ENCODE measurements around the gene SLIT1.

SLIT1 gene

DNA sequence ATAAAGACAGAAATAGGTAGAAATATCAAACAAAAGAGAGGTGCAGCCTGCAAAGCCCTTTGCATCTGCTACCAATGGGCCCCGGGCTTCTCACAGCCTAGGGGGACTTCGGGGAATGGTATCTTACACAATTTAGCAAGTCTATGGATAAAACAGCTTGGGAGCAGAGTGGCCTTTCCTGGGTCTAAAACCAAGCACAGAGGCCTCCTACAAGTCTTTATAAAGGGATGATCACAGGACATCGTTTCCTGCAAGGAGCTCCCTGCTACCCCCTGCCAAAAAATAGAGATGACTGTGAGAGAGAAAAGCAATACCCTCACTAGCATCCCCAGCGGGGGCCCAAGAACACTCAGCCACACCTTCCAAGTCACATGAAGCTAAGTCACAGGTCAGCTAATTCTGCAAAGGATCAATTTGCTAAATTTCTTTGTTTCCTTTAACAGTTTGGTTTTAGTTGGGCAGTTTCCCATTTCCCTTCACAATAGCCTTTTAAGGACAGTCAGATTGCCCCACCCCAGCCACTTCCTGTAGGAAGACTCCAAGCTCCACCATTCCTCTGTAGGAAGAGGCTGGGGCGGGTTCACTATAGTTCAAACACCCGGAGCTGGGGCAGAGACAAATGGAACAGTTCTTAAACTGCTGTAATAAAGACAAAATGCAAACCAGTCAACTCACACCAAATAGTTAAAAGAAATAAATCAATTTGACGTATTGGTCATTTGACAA lies 105.5 kb downstream of the SLIT1 start:
- no peak for DNase-seq (ENCODE audit: low read depth)

DNA sequence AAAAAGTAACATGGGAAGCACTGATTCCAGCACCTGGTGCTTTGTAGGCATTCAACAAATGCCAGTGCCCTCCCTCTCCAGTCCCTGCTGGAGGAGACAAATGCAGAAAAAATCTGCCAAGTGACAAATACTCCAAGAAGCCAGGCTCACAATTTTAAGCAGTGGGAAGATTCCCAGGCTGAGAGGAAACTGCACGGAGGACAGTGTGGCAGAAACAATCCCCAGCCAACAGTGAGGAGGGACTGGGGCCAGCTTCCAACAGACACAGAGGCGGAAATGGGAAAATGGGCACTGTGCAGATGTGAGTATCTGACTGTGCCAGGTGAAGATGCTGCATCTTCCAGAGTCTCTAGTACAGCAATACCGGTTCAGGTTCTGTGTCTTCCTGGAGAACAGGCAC lies 106.3 kb downstream of the SLIT1 start:
- no peak for DNase-seq (ENCODE audit: low read depth)

DNA sequence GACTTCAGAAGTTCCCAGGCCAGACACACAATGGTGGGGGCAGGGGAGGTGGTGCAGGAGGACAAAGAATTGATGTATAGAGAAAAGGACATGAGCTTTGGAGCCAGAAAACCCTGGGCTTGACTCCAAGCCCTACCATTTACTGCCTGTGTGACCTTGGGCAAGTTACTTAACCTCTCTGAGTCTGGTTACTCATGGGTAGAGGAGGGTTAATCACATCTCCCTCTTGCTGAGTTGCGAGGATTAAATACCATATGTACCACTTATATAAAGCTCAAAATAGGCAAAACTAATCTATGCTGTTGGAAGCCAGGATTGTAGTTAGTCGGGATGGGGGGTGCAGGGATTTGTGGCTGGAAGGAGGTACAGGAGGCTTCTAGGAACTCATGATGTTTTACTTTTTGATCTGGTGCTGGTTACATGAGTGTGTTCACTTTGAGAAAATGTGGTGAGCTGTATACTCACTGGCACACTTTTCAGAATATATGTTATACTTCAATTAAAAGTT lies 106.8 kb downstream of the SLIT1 start:
- no peak for DNase-seq (ENCODE audit: low read depth)

DNA sequence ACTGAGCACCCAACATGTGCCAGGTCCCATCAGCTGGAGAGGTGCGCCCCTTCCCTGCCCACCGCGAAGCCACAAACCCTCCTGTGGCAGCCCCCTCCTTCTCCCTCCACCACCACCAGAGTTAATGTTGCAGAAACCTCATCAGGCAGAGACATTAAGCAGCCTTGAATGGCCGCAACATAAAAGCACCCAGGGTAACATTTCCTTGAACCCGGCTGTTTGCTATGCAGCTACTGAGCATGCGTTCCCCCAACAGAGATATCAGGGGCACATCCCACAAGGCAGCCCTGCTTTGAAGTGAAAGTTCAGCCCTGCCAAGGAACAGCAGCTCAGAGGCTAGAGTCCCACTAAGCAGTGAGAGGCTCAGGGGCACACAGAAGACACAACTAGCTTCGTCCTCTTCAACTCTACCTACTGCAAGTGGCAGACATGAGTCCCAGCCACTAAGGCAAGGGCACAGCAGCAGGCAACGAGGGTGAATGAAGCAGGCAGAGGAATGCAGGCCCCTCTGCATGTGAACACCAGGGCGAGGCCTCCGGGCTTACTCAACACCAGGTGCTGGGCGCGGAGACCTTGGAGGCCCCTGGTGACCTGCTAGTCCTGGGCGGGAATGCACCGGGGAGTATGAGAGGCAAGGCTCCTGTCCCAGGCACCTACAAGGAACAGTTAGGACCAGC lies 107.4 kb downstream of the SLIT1 start:
- no peak for DNase-seq (ENCODE audit: low read depth)

DNA sequence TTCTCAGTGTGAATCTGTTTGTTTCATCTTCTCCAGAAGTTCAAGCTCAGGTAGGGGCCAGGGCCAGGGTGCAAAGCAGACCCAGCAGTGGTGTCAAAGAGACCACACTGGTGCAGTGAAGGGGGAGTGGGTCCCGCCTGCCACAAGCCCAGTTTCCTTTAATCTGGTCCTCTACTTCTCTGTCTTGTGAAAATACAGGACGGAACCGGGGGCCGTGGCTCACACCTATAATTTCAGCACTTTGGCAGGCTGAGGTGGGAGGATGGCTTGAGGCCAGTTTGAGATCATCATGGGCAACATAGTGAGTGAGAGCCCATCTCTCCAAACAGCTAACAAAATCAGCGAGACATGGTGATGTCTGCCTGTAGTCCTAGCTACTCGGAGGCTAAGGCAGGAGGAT lies 109.0 kb downstream of the SLIT1 start:
- DNase-seq (ENCODE audit: low read depth), result no peak

DNA sequence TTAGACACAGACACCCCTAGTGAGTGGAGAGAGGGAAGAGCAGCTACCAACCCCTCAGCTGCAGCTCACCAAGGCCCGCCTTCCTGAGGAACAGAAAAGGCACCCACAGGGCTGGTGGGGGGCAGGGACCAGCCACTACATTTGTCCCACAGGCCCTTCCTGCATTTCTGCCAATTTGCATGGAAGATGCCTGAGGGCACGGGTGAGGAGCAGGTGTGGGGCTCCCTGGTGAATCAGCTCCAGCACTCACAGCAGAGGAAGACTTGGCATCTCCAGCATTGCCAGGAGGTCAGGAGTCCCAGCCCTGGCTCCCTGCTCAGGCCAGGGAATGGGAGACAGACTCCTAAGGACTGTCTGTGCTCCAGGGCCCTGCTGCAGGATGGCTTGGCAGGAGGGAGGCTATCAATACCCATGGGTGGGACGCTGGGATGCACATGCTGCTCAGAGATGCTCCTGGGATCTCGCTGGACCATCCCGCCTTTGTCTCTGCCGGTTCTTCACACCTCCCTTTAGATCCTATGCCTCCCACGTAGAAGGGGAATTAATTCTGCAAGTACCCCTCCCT lies 109.7 kb downstream of the SLIT1 start:
- DNase-seq (ENCODE audit: low read depth), result no peak

DNA sequence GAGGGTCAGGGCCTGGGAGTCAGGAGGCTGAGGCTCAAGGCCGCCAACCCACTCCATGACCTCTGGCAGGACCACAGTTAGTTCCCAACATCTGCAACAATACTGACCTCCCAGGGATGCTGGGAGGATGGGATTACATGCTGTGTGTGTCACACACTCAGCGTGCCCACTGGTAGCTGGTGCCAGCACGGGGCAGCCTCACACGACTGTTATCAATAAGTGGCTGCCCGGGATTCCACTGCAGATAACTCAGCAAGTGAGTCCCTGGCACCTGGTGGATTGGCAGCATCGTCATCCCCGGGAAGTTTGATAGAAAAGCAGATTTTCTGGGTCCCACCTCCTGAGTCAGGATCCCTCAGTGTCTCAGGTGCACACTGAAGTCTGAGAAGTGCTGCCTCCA lies 110.3 kb downstream of the SLIT1 start:
- DNase-seq (ENCODE audit: low read depth), result no peak

DNA sequence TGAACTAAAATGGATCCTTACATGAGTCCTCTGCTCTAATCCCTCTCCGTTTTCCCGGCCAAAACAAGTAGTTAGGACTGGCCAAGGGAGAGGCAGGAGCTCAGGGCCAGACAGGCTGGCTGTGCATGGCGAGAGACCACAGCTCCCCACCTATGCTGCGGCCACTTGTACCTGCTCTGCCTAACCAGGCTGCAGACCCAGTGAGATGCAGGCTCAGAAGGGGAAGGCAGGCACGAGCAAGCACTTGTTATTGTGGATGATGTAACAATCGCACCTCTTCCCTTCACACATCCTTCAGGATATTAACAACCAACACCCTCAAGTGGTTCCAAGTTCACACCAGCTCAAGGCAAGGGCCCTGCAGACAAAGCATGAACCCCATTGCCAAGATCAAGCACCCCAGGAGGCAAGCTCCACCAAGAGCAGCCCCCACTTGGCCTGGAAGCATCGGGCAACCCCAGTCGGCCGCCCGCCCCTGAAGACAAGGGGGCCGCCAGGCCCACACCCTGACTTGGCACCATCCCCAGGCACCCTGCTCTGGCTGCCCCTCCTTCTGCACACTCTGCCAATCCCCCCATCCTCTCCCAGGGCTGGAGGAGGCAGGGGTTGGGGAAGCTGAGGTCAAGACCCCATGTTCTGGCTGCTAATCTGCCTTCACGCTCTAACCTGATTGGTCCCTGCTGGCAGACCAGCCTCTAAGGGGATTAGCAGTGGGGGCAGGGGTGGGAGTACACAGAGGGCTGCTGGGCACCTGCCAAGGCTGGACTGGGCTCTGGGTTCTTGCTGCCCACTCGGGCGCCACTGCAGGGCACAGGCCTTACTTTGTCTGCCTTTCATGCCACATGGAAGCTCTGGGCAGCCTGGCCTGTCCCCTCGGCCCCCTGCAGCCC lies 111.3 kb downstream of the SLIT1 start:
- no peak for DNase-seq (ENCODE audit: low read depth)

DNA sequence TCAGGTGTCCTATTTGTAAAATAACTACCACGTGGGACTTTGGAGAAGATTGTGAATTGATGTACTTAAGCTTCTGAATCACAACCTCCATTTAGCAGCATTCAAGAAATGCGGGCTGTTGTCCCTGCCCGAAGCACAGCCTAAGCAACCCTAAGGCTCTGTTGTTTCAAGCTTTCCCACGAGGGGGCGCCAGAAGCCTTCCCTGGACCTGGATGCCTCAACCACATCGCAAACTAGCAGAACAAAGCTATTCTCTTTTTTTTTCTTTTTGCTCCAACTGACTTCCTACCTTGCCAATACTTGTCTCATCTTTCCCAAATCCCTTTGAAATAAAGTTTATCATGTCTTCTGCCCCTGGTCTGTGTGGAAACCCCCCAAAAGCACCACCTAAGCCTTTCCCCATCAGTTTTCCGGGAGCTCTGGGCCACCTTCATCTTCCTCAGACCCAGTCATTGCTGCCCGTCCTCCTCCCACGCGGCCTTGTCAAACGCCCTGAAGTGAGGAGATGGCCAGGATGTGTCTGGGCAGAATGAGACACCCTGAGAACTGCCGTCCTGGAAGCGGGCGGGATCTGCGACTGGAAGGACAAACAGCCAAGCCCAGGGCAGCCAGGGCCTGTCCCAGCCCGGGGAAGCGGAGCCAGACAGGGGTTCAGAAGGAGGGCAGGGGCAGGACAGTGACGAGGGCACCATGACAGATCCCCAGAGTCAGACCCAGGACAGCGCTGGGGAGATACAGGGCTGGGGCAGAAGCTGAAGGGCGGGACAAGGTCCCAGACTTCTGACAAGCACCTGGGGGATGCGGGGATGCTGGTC lies 112.7 kb downstream of the SLIT1 start:
- peak; percentile 46 for DNase-seq (ENCODE audit: low read depth)

DNA sequence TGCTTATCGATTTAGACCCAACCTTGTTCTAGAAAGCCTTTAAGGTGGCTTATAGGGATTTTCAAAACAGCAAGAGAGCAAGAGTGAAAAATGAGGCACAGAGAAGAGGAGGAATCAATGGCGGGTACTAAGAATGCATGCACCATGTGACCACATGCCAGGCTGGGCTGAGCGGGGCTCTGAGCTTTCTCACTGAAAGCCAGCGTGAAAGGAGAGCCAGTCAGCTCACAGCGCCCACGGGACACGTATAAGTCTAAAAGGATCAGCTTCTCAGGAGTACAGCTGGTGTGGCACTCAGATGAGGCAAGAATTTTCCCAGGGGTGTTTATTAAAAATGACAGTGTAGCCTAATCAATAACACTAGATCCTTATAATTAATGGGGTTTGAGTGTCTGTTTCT lies 114.3 kb downstream of the SLIT1 start:
- DNase-seq (ENCODE audit: low read depth), result no peak

DNA sequence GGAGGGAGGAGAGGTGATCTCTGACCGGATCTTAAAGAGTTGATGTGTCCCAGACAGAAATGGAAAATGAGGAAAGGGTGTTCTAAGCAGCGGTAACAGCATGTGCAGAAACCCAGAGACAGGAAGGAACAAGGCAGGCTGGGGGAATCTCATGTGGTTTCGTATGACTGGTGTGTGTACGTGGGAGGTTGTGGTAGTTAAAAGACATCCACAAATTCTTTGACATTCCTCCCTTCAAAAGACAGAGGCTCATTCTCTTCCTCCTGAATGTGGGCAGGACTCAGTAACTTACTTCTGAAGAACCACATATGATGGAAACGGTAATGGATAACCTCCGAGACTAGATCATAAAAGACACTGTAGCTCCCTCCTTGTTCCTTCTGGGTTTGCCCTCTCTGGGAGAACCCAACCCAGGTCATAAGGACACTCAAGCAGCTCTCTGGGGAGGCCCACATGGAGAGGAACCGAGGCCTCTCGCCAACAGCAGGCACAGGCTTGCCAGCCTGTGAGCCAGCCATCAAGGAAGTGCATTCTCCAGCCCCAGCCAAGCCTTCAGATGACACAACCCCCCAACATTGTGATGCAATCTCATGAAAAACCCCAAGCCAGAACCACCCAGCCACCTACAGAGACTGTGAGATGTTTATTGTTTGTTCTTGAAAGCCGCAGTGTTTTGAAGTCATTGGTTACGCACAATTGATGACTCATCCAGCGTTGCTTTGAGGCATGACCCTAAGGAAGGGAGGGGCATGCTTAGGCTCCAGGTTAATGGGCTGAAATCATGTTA lies 116.0 kb downstream of the SLIT1 start:
- DNase-seq (ENCODE audit: low read depth), result no peak

DNA sequence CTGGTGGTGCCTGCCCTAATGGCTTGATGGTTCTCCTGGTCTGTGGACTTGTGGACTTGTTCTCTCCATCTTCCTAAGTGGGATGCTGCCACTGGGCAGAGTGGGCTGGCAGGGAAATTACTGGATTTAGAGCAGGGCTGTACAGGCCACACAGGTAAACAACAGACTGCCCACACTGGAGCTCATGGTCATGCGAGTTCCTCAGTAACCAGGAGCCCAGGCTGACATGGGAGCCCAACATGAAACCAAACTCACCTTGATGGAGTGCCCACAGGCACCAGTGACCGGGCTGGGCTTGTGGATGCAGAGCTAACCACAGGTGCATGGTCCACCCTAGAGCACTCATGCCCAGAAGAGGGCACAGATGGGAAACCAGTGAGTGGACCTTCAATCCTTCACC lies 116.7 kb downstream of the SLIT1 start:
- no peak for DNase-seq (ENCODE audit: low read depth)

DNA sequence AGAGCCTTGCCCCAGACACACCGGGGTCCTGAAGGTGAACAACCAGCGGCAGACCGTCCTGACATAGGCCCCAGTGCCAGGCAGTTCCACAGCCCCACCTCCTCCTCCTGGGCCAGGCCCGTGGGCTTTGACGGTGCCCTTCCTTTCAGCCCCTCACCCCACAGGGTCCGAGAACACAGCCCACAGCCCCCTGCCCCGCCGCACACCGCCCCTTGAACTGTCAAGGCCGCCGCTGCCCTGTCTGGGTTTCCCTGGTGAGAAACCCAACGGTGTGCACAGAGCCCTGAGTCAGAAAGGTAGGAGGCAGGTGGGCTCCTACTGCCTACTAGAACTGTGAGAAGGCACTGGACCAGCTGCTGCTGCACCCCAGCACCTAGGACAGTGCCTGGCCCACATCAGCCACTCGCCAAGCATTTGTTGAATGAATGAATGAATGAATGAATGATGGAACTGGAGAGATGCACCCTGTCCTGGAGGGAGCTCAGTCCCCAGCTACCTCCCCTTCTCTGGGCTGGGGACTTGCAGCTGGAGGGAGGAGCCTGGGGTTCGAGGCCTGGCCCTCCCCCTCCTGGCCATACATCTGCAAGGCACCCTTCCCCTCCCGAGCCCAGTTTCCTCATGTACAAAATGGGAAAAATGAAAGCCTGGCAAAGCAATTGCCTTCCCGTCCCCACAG lies 117.9 kb downstream of the SLIT1 start:
- DNase-seq (ENCODE audit: low read depth), result no peak

DNA sequence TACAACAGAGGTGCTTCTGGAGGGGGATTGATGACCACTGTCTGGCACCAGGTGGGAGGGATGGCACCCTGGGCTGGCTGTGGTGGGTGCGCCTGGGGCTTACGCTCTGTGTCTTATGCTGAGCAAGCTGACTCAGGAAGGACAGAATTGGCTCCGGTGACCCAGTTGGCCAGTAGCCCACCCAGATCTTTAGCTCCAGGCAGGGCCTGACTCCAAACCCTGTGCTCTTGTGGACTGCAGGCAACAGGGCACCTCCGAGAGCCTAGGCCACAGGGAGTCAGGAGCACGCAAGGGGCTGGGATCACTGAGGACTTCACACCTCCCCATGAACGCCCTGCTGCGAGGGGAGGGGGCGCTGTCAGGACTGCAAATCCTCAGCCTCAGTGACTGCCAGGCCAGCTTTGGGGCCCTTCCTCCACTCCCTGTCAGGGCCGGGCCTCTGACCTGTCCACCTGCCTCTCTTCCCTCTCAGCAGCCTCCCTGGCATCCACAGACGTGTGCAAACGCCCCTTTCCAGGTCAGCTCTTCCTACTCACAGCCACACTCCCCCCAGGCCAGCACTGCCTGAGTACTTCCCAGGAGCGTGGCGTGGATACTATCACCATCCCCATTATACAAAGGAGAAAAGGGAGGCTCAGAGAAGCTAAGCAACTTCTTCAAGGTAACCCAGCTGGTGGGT lies 118.7 kb downstream of the SLIT1 start:
- no peak for DNase-seq (ENCODE audit: low read depth)

DNA sequence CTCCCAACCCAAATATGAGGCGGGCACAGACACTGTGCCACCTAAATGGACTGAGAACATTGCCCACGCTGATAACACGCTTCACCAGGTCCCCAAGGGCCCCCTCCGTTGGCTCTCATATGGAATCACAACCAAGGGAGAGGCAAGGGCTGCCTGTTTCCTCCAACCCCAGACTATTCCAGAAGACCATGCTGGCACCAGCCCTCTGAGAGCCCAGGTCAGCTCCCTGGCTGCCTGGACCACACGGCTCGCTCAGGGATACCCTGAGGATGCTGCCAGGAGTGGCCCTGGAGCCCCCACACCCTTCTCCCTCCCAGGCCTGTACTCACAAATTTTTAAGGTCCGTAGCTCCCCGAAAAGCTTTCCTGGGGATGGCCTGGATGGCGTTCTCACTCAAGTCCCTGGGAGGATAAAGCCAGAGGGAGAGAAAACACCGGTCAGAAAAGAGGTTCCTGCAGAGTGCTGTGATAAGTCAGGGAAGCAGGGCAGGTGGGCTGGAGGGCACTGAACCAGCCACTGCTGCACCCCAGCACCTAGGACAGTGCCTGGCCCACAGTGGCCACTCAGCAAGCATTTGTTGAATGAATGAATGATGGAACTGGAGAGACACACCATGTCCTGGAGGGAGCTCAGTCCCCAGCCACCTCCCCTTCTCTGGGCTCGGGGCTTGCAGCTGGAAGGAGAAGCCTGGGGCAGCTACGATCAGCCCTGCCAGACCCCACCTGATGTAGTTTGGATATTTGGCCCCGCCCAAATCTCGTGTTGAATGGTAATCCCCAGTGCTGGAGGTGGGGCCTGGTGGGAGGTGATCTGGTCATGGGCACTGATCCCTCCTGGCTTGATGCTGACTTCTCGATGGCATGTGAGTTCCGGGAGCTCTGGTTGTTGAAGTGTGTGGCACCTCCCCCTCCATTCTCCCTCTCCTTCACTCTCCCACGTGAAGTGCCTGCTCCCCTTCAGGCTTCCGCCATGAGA lies 119.8 kb downstream of the SLIT1 start:
- DNase-seq (ENCODE audit: low read depth), result no peak

DNA sequence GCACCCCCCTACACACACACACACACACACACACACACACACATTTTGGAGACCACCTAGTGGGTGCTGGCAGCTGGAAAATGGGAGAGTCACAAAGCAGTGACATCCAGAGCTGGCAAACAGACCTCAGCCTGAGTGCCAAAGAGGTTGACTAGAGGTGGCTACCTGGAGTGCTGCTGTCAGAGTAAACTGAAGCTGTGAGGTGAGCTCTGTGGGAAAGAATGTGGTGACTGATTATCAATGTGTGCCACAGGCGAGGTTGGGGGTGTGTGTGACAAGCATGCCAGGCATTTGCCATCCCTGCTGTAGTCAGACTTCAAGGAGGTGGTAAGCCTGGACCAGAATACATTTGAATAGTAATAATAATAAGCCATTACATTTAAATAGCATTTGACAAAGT lies 120.6 kb downstream of the SLIT1 start:
- DNase-seq (ENCODE audit: low read depth), result no peak

DNA sequence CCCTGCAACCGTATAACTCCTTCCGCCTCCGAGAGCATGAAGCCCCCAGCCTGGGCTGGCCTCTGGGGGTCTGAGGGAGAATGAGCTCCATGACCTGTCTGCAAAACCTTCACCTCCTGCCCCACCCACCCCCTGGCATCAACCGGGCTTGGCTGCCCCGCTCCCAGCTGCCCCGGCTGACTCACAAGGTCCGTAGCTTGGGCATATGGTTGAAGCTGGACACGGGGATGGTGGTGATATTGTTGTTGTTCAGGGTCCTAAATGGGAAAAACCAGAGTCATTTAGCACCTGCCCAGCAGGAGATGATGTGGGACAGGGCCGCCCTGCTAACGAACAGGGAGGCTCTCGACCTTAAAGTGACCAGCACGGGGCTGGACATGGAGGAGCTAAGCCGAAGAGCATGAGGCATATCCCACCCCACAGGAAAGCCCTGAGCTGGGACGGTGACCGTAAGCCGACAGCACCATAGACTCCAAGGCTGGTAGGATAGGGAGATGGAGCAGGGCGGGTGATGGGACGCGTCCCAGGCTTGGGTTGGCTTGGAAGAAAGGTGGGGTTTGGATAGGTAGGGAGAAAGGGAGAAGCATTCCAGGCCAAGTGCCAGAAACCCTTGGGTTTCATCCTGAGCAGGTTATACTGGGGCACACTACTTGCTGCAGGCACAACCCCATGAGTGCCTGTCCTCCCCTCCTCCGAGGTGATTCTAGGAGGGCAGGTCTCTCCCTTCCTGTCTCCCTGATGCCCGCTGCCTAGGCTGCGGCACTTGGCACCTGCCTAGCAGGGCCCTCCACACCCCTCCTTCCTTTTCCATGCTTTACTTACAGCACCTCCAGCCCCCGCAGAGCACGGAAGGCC lies 121.5 kb downstream of the SLIT1 start:
- no peak for DNase-seq (ENCODE audit: low read depth)

Data from GM04504 (cell line).